ENCODE measurements around the gene A3GALT2.

A3GALT2 gene

DNA sequence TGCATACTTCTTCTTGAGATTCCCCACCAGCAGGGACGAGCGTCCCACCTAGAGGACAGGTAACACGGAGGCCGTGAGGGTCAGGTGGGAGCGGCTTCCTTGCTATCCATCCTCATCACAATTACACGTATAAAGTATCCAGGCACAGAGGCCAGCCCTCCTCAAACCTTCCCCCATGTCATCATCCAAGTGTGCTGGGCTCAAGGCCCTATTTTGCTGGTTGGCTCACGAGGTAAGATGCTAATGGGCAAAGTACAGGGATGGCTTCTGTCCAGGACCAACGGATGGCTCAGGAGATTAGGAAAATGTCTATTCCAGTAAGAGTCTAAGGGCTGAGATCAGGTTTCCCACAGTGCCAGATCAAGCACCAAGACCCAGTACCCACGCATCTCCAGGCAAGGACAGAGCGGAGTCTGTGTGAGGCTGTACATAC is 11.5 kb upstream of the A3GALT2 start:
- Histone ChIP-seq H4K20me1 (ENCODE audit: insufficient read depth) (no peaks in the 10 kb centered on the region), H3K4me2 (no peak overlapping the region), H3K4me1 (ENCODE audit: low read depth, poor library complexity, severe bottlenecking) (peaks cover 14% of the 10 kb centered on the region), H3K27ac (no peak overlapping the region), H3K27me3 (ENCODE audit: insufficient read depth, low read depth) (no peaks in the 10 kb centered on the region), H2AFZ (ENCODE audit: low read depth) (no peak overlapping the region), H3K79me2 (ENCODE audit: insufficient read depth, low read depth) (no peaks in the 10 kb centered on the region), H3K9ac (no peak overlapping the region), H3K36me3 (ENCODE audit: insufficient read depth) (no peaks in the 10 kb centered on the region), H3K4me3 (IDR thresholded peaks at IDR 0.05; ENCODE audit: insufficient read depth, low read depth, low read length) (no peak overlapping the region)
- TF ChIP-seq CTCF (conservative IDR thresholded peaks at IDR 0.05; ENCODE audit: low read depth, low read length) = no peak

- no peak overlapping the region for H3K27ac ChIP-seq
- H3K36me3 ChIP-seq (ENCODE audit: insufficient read depth) = no peaks in the 10 kb centered on the region
- no peak overlapping the region for H3K4me2 ChIP-seq
- H4K20me1 ChIP-seq (ENCODE audit: insufficient read depth) = no peaks in the 10 kb centered on the region
- TF ChIP-seq CTCF (conservative IDR thresholded peaks at IDR 0.05; ENCODE audit: low read depth, low read length) = no peak
- no peaks in the 10 kb centered on the region for H3K27me3 ChIP-seq (ENCODE audit: insufficient read depth, low read depth)
- H3K9ac ChIP-seq = no peak overlapping the region
- H3K79me2 ChIP-seq (ENCODE audit: insufficient read depth, low read depth) = no peaks in the 10 kb centered on the region
- no peak overlapping the region for H2AFZ ChIP-seq (ENCODE audit: low read depth)
- no peak overlapping the region for H3K4me3 ChIP-seq (IDR thresholded peaks at IDR 0.05; ENCODE audit: insufficient read depth, low read depth, low read length)
- peaks cover 14% of the 10 kb centered on the region for H3K4me1 ChIP-seq (ENCODE audit: low read depth, poor library complexity, severe bottlenecking)
These were observed 10.8 kb upstream of the A3GALT2 start for GRCh38 chr1:33331444-33332356.

DNA sequence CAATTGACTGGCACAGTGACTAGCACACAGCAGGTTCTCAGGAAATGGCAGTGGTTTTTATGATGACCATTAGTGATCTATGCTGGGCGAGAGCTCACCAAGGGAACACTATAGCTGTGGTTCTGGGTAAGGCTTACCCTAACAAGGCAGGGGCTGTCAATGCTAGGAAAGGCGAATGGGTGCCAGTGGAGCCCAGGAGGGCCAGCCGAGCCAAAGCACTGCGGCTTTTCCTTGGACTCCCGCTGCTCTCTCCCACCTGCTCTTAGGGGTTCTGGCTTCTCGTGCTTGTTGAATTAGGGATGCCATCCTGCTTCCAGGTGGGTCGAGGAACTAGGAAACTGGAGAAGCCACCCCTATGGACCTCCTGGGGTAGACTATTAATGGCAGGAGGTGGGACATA is 10.0 kb upstream of the A3GALT2 start:
- Histone ChIP-seq H3K4me3 (IDR thresholded peaks at IDR 0.05; ENCODE audit: insufficient read depth, low read depth, low read length) (no peak overlapping the region), H3K36me3 (ENCODE audit: insufficient read depth) (no peaks in the 10 kb centered on the region), H3K4me2 (no peak overlapping the region), H3K4me1 (ENCODE audit: low read depth, poor library complexity, severe bottlenecking) (peaks cover 14% of the 10 kb centered on the region), H4K20me1 (ENCODE audit: insufficient read depth) (no peaks in the 10 kb centered on the region), H3K79me2 (ENCODE audit: insufficient read depth, low read depth) (no peaks in the 10 kb centered on the region), H3K9ac (no peak overlapping the region), H3K27me3 (ENCODE audit: insufficient read depth, low read depth) (no peaks in the 10 kb centered on the region), H3K27ac (no peak overlapping the region), H2AFZ (ENCODE audit: low read depth) (no peak overlapping the region)
- no peak for TF ChIP-seq CTCF (conservative IDR thresholded peaks at IDR 0.05; ENCODE audit: low read depth, low read length)

- Histone ChIP-seq H3K27ac (no peak overlapping the region), H4K20me1 (ENCODE audit: insufficient read depth) (no peaks in the 10 kb centered on the region), H2AFZ (ENCODE audit: low read depth) (no peak overlapping the region), H3K4me3 (IDR thresholded peaks at IDR 0.05; ENCODE audit: insufficient read depth, low read depth, low read length) (no peak overlapping the region), H3K4me1 (ENCODE audit: low read depth, poor library complexity, severe bottlenecking) (peaks cover 14% of the 10 kb centered on the region), H3K4me2 (no peak overlapping the region), H3K79me2 (ENCODE audit: insufficient read depth, low read depth) (no peaks in the 10 kb centered on the region), H3K27me3 (ENCODE audit: insufficient read depth, low read depth) (no peaks in the 10 kb centered on the region), H3K9ac (no peak overlapping the region), H3K36me3 (ENCODE audit: insufficient read depth) (no peaks in the 10 kb centered on the region)
- TF ChIP-seq CTCF (conservative IDR thresholded peaks at IDR 0.05; ENCODE audit: low read depth, low read length) = no peak
These were observed 9.5 kb upstream of the A3GALT2 start for GRCh38 chr1:33330361-33330890.

All from KMS-11 (cell line).